HepG2 (cell line): ENCODE measurements around the gene NMBR. TPM values are rescaled to one million over a fixed set of nuclear protein-coding genes. Genes with fewer than 3 reads are reported as not detected.

Experiments used
- ATAC-seq: fragments of 200-7000 bp; cut with Tn5 transposase; 3 replicates; pipeline ENCODE4 v1.9.1; 2020; ENCODE audit warnings: mild to moderate bottlenecking, moderate library complexity
- BruUV-seq: library from RNA; stranded (reverse); fragments of 400-500 nt; replicated peaks from 2 replicates; lab custom pipeline; 2021; lab: Mats Ljungman, UMichigan
- CTCF ChIA-PET: fragments of 300-600 bp; formaldehyde crosslinking; extraction: SDS; loops from one replicate; lab custom pipeline; 2021; ENCODE audit warnings: low total read pairs, inconsistent platforms, low intra/inter-chr PET ratio; lab: Yijun Ruan, JAX
- POLR2A ChIA-PET: fragments of 350-600 bp; sonication (Branson Sonifier 250); formaldehyde crosslinking; loops from one replicate; lab custom pipeline; 2020; ENCODE audit warnings: antibody characterized with exemption, inconsistent platforms; lab: Yijun Ruan, JAX
- DNase-seq: peaks from one replicate; pipeline ENCODE4 v3.0.0-alpha.2; 2015; ENCODE audit warnings: low spot score
- FAIRE-seq: peaks from 3 replicates; lab custom pipeline; 2011; peaks lifted over from hg19 to GRCh38; lab: Jason Lieb, UNC
- H2AFZ ChIP-seq: one replicate; pipeline ENCODE4 v1.6.1; 2011; ENCODE audit warnings: low read length, inconsistent platforms
- H3K27ac ChIP-seq: fragments of 300-600 bp; 3 replicates; pipeline ENCODE4 v1.8.0; 2011; ENCODE audit warnings: mixed run types, mild to moderate bottlenecking, mixed read lengths, low read length, inconsistent platforms; ENCODE audit not compliant: insufficient read depth; ENCODE audit errors: extremely low read length
- H3K27me3 ChIP-seq, 2 experiments: fragments of 200-600 bp in 1 of 2; 2 replicates in 1 of 2; 3 replicates in 1 of 2; pipeline versions ENCODE4 v1.6.0 to v1.8.0; 2011; ENCODE audit warnings: low read length in 2 of 2, mild to moderate bottlenecking in 2 of 2, moderate library complexity in 2 of 2, inconsistent platforms in 1 of 2; ENCODE audit not compliant: insufficient read depth in 2 of 2, control insufficient read depth in 1 of 2
- H3K36me3 ChIP-seq, 2 experiments: fragments of 200-600 bp in 1 of 2; replicated peaks in 1 of 2; 2 replicates in 1 of 2; 3 replicates in 1 of 2; pipeline versions ENCODE4 v1.5.1 to v1.8.0; 2011; ENCODE audit warnings: low read length in 2 of 2, inconsistent platforms in 1 of 2; ENCODE audit not compliant: insufficient read depth in 2 of 2, control insufficient read depth in 1 of 2
- H3K4me1 ChIP-seq: 2 replicates; pipeline ENCODE4 v1.5.1; 2012; ENCODE audit warnings: low read length, inconsistent platforms; ENCODE audit not compliant: insufficient read depth
- H3K4me2 ChIP-seq: 2 replicates; pipeline ENCODE4 v1.6.0; 2011; ENCODE audit warnings: low read depth, low read length, inconsistent platforms
- H3K4me3 ChIP-seq, 3 experiments: fragments of 200-600 bp in 1 of 3; sonication (generic), shearing (Covaris generic) in 1 of 3; replicated peaks in 1 of 3; 2 replicates each; pipeline ENCODE4 v1.5.1; 2011 to 2016; ENCODE audit warnings: low read length in 3 of 3, inconsistent platforms in 2 of 3, low read depth in 2 of 3, mild to moderate bottlenecking in 2 of 3, control low read depth in 1 of 3, mixed read lengths in 1 of 3; ENCODE audit not compliant: insufficient read depth in 1 of 3
- H3K79me2 ChIP-seq: one replicate; pipeline ENCODE4 v1.6.1; 2011; ENCODE audit warnings: low read length, inconsistent platforms; ENCODE audit not compliant: insufficient read depth
- H3K9ac ChIP-seq: 2 replicates; pipeline ENCODE4 v1.6.0; 2011; ENCODE audit warnings: mild to moderate bottlenecking, low read depth, low read length, inconsistent platforms; ENCODE audit not compliant: insufficient read depth
- H3K9me3 ChIP-seq: 2 replicates; pipeline ENCODE4 v1.5.1; 2012; ENCODE audit warnings: mild to moderate bottlenecking, low read length
- H4K20me1 ChIP-seq: 2 replicates; pipeline ENCODE4 v1.6.0; 2011; ENCODE audit warnings: inconsistent platforms, mild to moderate bottlenecking, low read length, moderate library complexity; ENCODE audit not compliant: insufficient read depth
- KLF6 ChIP-seq: IDR thresholded peaks from 2 replicates; pipeline ENCODE4 v1.8.0; 2016; ENCODE audit warnings: missing biosample characterization, missing genetic modification reagents
- SAFB2 ChIP-seq: sonication (generic); formaldehyde crosslinking; IDR thresholded peaks from 2 replicates; pipeline ENCODE4 v1.5.1; 2020; ENCODE audit warnings: missing genetic modification reagents, low read depth, mild to moderate bottlenecking, borderline replicate concordance
- SNRNP70 ChIP-seq: fragments of 200-400 bp; formaldehyde crosslinking; IDR thresholded peaks from 2 replicates; pipeline ENCODE4 v1.6.1; 2017; ENCODE audit warnings: mild to moderate bottlenecking, low read depth, low read length, moderate library complexity
- ZNF101 ChIP-seq: sonication (generic); formaldehyde crosslinking; IDR thresholded peaks from 2 replicates; pipeline ENCODE4 v1.4.0; 2020; ENCODE audit warnings: mild to moderate bottlenecking, low read depth, missing genetic modification reagents, borderline replicate concordance
- in situ Hi-C: cut with HindIII; loops from 2 replicates; pipeline ENCODE4 v1.10.0; 2017; ENCODE audit warnings: low pct_unique_long_range_greater_than_20kb; ENCODE audit not compliant: extremely low pct_ligation_motif_present
- intact Hi-C: fragments of 100-400 bp; cut with micrococcal nuclease; formaldehyde crosslinking; loops from one replicate; pipeline ENCODE4 v1.10.0; 2022; ENCODE audit not compliant: unreplicated experiment
- polyA plus RNA-seq, 8 experiments: library from polyadenylated mRNA; depleted of rRNA in 3 of 8; stranded (reverse) in 7 of 8; unstranded in 1 of 8; fragments of >200 nt; fragmentation: Illumina TruSeq in 4 of 8; extraction: Trizol in 4 of 8; gene quantifications; 2 replicates each; pipeline versions ENCODE4 v1.2.1 to v1.2.3, GENCODE V29; 2011 to 2016; ENCODE audit warnings: low read depth in 4 of 8, missing spikeins in 1 of 8, mixed read lengths in 1 of 8; ENCODE audit not compliant: insufficient read depth in 1 of 8
- total RNA-seq, 5 experiments: library from RNA; depleted of rRNA; stranded (reverse); fragments of >200 nt; fragmentation: Illumina TruSeq; extraction: Trizol; gene quantifications; 2 replicates each; pipeline ENCODE4 v1.2.3, GENCODE V29; 2016; ENCODE audit warnings: low read depth in 1 of 5
- TF ChIP-seq, protein P1 (sequence below): sonication (generic); formaldehyde crosslinking; IDR thresholded peaks from 2 replicates; pipeline ENCODE4 v1.8.1; 2022; ENCODE audit warnings: low read depth, mild to moderate bottlenecking, missing genetic modification reagents

Gene NMBR
- total and polyA plus RNA-seq, 2 of the 13 experiments (the other 11 are each of a cell fraction or from before 2014, with no cell fraction given): not detected

DNA sequence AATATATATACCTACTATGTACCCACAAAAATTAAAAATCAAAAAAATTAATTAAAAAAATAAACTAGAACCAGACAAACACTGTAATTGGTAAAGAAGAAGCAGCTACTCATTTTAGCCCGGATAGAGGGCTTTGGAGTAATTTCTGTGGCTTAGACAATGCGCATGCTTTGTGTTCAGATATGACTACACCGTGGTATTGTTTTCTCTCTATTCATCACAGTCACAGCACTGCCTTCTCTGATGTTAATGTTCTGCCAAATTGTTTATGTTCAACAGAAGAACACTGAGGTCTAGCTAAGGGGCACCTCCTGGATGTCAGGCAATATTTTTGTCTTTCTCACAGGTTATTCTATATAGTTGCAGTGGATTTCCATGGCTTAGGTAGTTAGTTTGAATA lies 91.7 kb downstream of the NMBR start (continued):
- TF ChIP-seq, protein P1, sequence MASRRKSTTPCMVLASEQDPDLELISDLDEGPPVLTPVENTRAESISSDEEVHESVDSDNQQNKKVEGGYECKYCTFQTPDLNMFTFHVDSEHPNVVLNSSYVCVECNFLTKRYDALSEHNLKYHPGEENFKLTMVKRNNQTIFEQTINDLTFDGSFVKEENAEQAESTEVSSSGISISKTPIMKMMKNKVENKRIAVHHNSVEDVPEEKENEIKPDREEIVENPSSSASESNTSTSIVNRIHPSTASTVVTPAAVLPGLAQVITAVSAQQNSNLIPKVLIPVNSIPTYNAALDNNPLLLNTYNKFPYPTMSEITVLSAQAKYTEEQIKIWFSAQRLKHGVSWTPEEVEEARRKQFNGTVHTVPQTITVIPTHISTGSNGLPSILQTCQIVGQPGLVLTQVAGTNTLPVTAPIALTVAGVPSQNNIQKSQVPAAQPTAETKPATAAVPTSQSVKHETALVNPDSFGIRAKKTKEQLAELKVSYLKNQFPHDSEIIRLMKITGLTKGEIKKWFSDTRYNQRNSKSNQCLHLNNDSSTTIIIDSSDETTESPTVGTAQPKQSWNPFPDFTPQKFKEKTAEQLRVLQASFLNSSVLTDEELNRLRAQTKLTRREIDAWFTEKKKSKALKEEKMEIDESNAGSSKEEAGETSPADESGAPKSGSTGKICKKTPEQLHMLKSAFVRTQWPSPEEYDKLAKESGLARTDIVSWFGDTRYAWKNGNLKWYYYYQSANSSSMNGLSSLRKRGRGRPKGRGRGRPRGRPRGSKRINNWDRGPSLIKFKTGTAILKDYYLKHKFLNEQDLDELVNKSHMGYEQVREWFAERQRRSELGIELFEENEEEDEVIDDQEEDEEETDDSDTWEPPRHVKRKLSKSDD (CRISPR knock-in tag): no peak

DNA sequence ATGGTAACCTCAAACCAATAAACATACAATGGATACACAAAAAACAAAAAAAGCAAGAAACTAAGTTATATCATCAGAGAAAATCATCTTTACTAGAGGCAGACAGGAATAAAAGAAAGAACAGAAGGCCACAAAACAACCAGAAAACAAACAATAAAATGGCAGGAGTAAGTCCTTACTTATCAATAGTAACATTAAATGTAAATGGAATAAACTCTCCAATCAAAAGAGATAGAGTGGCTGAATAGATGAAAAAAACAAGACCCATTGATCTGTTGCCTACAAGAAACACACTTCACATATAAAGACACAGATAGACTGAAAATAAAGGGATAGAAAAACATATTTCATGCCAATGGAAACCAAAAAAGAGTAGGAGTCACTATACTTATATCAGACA lies 95.5 kb downstream of the NMBR start:
- ChIA-PET CTCF (no interaction called here), POLR2A (no interaction called here)
- DNase-seq: no peak
- BruUV-seq: no TSS peak
- TF ChIP-seq SAFB2 (CRISPR knock-in tag): no peak
- TF ChIP-seq KLF6 (CRISPR knock-in tag): no peak
- TF ChIP-seq ZNF101 (CRISPR knock-in tag): no peak
- no peak for TF ChIP-seq SNRNP70
- TF ChIP-seq, all 625 proteins: peak for 0
- Histone ChIP-seq H3K4me2 (no peak overlapping the region), H2AFZ (no peak overlapping the region), H3K36me3 (no peaks in the 10 kb centered on the region), H3K27ac (no peak overlapping the region), H3K4me1 (no peaks in the 10 kb centered on the region), H3K79me2 (no peaks in the 10 kb centered on the region), H3K4me3 (no peak overlapping the region), H4K20me1 (no peaks in the 10 kb centered on the region), H3K9me3 (no peaks in the 10 kb centered on the region), H3K27me3 (no peaks in the 10 kb centered on the region; a peak in 1 of 5 replicates), H3K9ac (no peak overlapping the region)
- ATAC-seq (no peak), FAIRE-seq (no peak)
- intact Hi-C loops: no loop called here
- in situ Hi-C loops: no loop called here
